SH-SY5Y (cell line): ENCODE data around the gene NLGN2.

ENCODE experiments used
- GATA2 ChIP-seq: IDR thresholded peaks from 2 replicates; pipeline ENCODE4 v1.6.1; 2011; ENCODE audit warnings: mild to moderate bottlenecking, low read depth, low read length
- GATA3 ChIP-seq: IDR thresholded peaks from 2 replicates; pipeline ENCODE4 v1.6.1; 2011; ENCODE audit warnings: low read depth, mild to moderate bottlenecking, low read length, moderate library complexity

DNA sequence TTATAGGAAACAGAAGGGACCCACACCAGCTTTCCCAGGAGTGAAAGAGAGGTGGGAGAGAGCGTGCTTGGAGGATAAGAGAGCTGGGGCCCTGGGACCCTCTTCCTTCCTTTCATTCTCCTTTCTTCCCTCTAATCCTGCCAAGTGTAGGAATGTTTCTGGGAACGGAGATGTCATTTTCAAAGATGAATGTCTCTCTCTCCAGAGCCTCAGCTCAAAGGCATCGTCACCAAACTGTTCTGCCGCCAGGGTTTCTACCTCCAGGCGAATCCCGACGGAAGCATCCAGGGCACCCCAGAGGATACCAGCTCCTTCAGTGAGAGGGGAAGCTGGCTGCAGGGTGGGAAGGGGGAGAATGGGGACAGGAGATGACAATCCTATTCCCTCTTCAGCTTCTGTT is 33.6 kb downstream of the NLGN2 start:
- no peak for TF ChIP-seq GATA2
- TF ChIP-seq GATA3: no peak
